H9 (cell line): Measurements from ENCODE around the gene PUS3. TPM values are rescaled to one million over a fixed set of nuclear protein-coding genes. Genes with fewer than 3 reads are reported as not detected.

Experiments used
- DNase-seq: peaks from one replicate; pipeline ENCODE4 v3.0.0-alpha.2; 2017
- H2AFZ ChIP-seq: one replicate; pipeline ENCODE4 v1.6.1; 2013; ENCODE audit warnings: mild to moderate bottlenecking, low read length, control low read depth, moderate library complexity
- H2AK5ac ChIP-seq: 2 replicates; pipeline ENCODE4 v1.6.1; 2013; ENCODE audit warnings: low read length, control low read depth, mixed read lengths; ENCODE audit not compliant: insufficient read length
- H2BK120ac ChIP-seq: one replicate; pipeline ENCODE4 v1.6.1; 2013; ENCODE audit warnings: low read depth, mild to moderate bottlenecking, low read length, control low read depth, inconsistent platforms; ENCODE audit not compliant: poor library complexity, severe bottlenecking
- H2BK12ac ChIP-seq: 2 replicates; pipeline ENCODE4 v1.6.1; 2013; ENCODE audit warnings: low read length, control low read depth, mixed read lengths, low read depth; ENCODE audit not compliant: insufficient read length
- H2BK15ac ChIP-seq: 2 replicates; pipeline ENCODE4 v1.6.1; 2013; ENCODE audit warnings: low read depth, low read length, control low read depth
- H2BK20ac ChIP-seq: one replicate; pipeline ENCODE4 v1.6.1; 2013; ENCODE audit warnings: low read depth, mild to moderate bottlenecking, low read length, control low read depth, inconsistent platforms; ENCODE audit not compliant: poor library complexity, severe bottlenecking
- H2BK5ac ChIP-seq: 2 replicates; pipeline ENCODE4 v1.6.1; 2013; ENCODE audit warnings: low read length, control low read depth, mixed read lengths; ENCODE audit not compliant: insufficient read length
- H3K14ac ChIP-seq: 2 replicates; pipeline ENCODE4 v1.6.1; 2013; ENCODE audit warnings: low read length, control low read depth; ENCODE audit not compliant: insufficient read depth
- H3K18ac ChIP-seq: 2 replicates; pipeline ENCODE4 v1.6.1; 2013; ENCODE audit warnings: low read depth, mild to moderate bottlenecking, mixed read lengths, low read length, control low read depth; ENCODE audit not compliant: insufficient read length
- H3K23ac ChIP-seq: 2 replicates; pipeline ENCODE4 v1.6.1; 2013; ENCODE audit warnings: low read length, control low read depth, mixed read lengths, low read depth; ENCODE audit not compliant: insufficient read length
- H3K23me2 ChIP-seq: 2 replicates; pipeline ENCODE4 v1.6.1; 2013; ENCODE audit warnings: low read depth, mild to moderate bottlenecking, mixed read lengths, low read length, control low read depth; ENCODE audit not compliant: insufficient read length, poor library complexity, severe bottlenecking
- H3K27ac ChIP-seq: 2 replicates; pipeline ENCODE4 v1.5.1; 2013; ENCODE audit warnings: low read length, control low read depth, mixed read lengths, low read depth; ENCODE audit not compliant: insufficient read length
- H3K27me3 ChIP-seq: 2 replicates; pipeline ENCODE4 v1.6.1; 2013; ENCODE audit warnings: low read length, control low read depth, inconsistent platforms; ENCODE audit not compliant: insufficient read depth
- H3K4ac ChIP-seq: 2 replicates; pipeline ENCODE4 v1.6.1; 2013; ENCODE audit warnings: low read depth, mild to moderate bottlenecking, control low read depth, inconsistent platforms, low read length, moderate library complexity
- H3K4me1 ChIP-seq: 2 replicates; pipeline ENCODE4 v1.6.1; 2013; ENCODE audit warnings: low read length, control low read depth, inconsistent platforms; ENCODE audit not compliant: insufficient read depth
- H3K4me2 ChIP-seq: 2 replicates; pipeline ENCODE4 v1.6.1; 2013; ENCODE audit warnings: low read length, control low read depth, mixed read lengths; ENCODE audit not compliant: insufficient read length, insufficient read depth
- H3K56ac ChIP-seq: 2 replicates; pipeline ENCODE4 v1.6.1; 2013; ENCODE audit warnings: low read depth, mild to moderate bottlenecking, mixed read lengths, low read length, control low read depth; ENCODE audit not compliant: insufficient read length
- H3K79me1 ChIP-seq: 2 replicates; pipeline ENCODE4 v1.6.1; 2013; ENCODE audit warnings: low read depth, mild to moderate bottlenecking, moderate library complexity, low read length, control low read depth, inconsistent platforms; ENCODE audit not compliant: insufficient read depth, poor library complexity, severe bottlenecking
- H3K79me2 ChIP-seq: 2 replicates; pipeline ENCODE4 v1.6.1; 2013; ENCODE audit warnings: low read length, control low read depth, inconsistent platforms; ENCODE audit not compliant: insufficient read depth
- H3K9ac ChIP-seq: 2 replicates; pipeline ENCODE4 v1.6.1; 2013; ENCODE audit warnings: low read length, control low read depth, mixed read lengths; ENCODE audit not compliant: insufficient read length; ENCODE audit errors: extremely low read depth
- H3K9me3 ChIP-seq: one replicate; pipeline ENCODE4 v1.6.1; 2013; ENCODE audit warnings: low read depth, low read length, inconsistent platforms; ENCODE audit not compliant: control insufficient read depth
- H3T11ph ChIP-seq: one replicate; pipeline ENCODE4 v1.6.1; 2013; ENCODE audit warnings: mild to moderate bottlenecking, low read length, control low read depth, inconsistent platforms
- H4K20me1 ChIP-seq: one replicate; pipeline ENCODE4 v1.6.1; 2013; ENCODE audit not compliant: control insufficient read depth, insufficient read length, insufficient read depth
- H4K5ac ChIP-seq: 2 replicates; pipeline ENCODE4 v1.6.1; 2013; ENCODE audit warnings: low read depth, mild to moderate bottlenecking, mixed read lengths, low read length, control low read depth; ENCODE audit not compliant: insufficient read length
- H4K8ac ChIP-seq: replicated peaks from 2 replicates; pipeline ENCODE4 v1.6.1; 2013; ENCODE audit warnings: low read length, control low read depth, mixed read lengths, low read depth; ENCODE audit not compliant: insufficient read length
- H4K91ac ChIP-seq: 2 replicates; pipeline ENCODE4 v1.6.1; 2013; ENCODE audit warnings: low read depth, mild to moderate bottlenecking, moderate library complexity, mixed read lengths, low read length, control low read depth; ENCODE audit not compliant: insufficient read length
- H3K27ac Mint-ChIP-seq, 3 experiments: 2 replicates in 2 of 3; 3 replicates in 1 of 3; pipeline ENCODE4 v1.8.0; 2020 to 2021; ENCODE audit warnings: mixed read lengths in 3 of 3, mild to moderate bottlenecking in 1 of 3, moderate library complexity in 1 of 3
- H3K27me3 Mint-ChIP-seq: 2 replicates; pipeline ENCODE4 v1.8.0; 2021; ENCODE audit warnings: low read depth, mild to moderate bottlenecking, moderate library complexity, mixed read lengths
- H3K36me3 Mint-ChIP-seq, 3 experiments: 2 replicates in 2 of 3; 3 replicates in 1 of 3; pipeline ENCODE4 v1.8.0; 2020 to 2021; ENCODE audit warnings: low read depth in 3 of 3, mixed read lengths in 3 of 3; ENCODE audit not compliant: insufficient read depth in 1 of 3
- H3K4me1 Mint-ChIP-seq, 2 experiments: 2 replicates each; pipeline ENCODE4 v1.8.0; 2020; ENCODE audit warnings: mixed read lengths in 2 of 2
- H3K4me3 Mint-ChIP-seq, 2 experiments: 2 replicates in 1 of 2; 3 replicates in 1 of 2; pipeline ENCODE4 v1.8.0; 2020 to 2021; ENCODE audit warnings: mild to moderate bottlenecking in 2 of 2, mixed read lengths in 2 of 2, moderate library complexity in 1 of 2
- H3K9me3 Mint-ChIP-seq, 2 experiments: 2 replicates in 1 of 2; 3 replicates in 1 of 2; pipeline ENCODE4 v1.8.0; 2020; ENCODE audit warnings: mild to moderate bottlenecking in 2 of 2, mixed read lengths in 2 of 2, moderate library complexity in 1 of 2
- CTCF ChIP-seq: fragments of 200-600 bp; sonication (generic); conservative IDR thresholded peaks from 3 replicates; pipeline ENCODE4 v1.8.0; 2021; ENCODE audit warnings: antibody characterized with exemption, mild to moderate bottlenecking
- WGBS: extraction: QIAGEN DNeasy Blood & Tissue Kit; methylation state at CpG from one replicate; pipeline ENCODE4 v1.1.7; 2013; ENCODE audit warnings: missing lambda C conversion rate, low lambda C conversion rate, mixed read lengths; ENCODE audit not compliant: insufficient read length; ENCODE audit errors: extremely low coverage; 5-methylcytosine and 5-hydroxymethylcytosine counted together
- total RNA-seq: library from RNA; stranded (reverse); gene quantifications from 2 replicates; pipeline ENCODE4 v1.2.1, GENCODE V29; 2021

PUS3 gene
- total RNA-seq, 1 experiment from 2014 or later, result 20.0 TPM

GRCh38 chr11:125930076-125930450 is 27.1 kb upstream of the PUS3 start:
- H3K4me3 Mint-ChIP-seq, result no peak overlapping the region
- H2BK15ac ChIP-seq, result no peak overlapping the region
- no peak overlapping the region for H3K56ac ChIP-seq
- H4K20me1 ChIP-seq, result no peaks in the 10 kb centered on the region
- no peak for DNase-seq
- H2BK120ac ChIP-seq, result no peak overlapping the region
- H3K4ac ChIP-seq, result no peak overlapping the region
- no peak overlapping the region for H3K4me2 ChIP-seq
- H2BK12ac ChIP-seq, result no peak overlapping the region
- H3K9me3 Mint-ChIP-seq, result no peaks in the 10 kb centered on the region; a peak in 1 of 5 replicates
- no peak overlapping the region for H3K9ac ChIP-seq
- no peaks in the 10 kb centered on the region for H3K23me2 ChIP-seq
- no peaks in the 10 kb centered on the region for H3K79me2 ChIP-seq
- H3K27ac Mint-ChIP-seq, result no peak overlapping the region
- no peak overlapping the region for H2AK5ac ChIP-seq
- H3K27me3 ChIP-seq, result no peaks in the 10 kb centered on the region
- H3K27me3 Mint-ChIP-seq, result peaks cover 10% of the 10 kb centered on the region
- H4K91ac ChIP-seq, result no peak overlapping the region
- no peaks in the 10 kb centered on the region for H3K36me3 Mint-ChIP-seq
- no peak overlapping the region for H2BK5ac ChIP-seq
- no peak overlapping the region for H2BK20ac ChIP-seq
- H3T11ph ChIP-seq, result no peak overlapping the region
- no peaks in the 10 kb centered on the region for H3K79me1 ChIP-seq
- H3K4me1 ChIP-seq, result peaks cover 6% of the 10 kb centered on the region; the same call in 1 of the 2 replicates
- H3K27ac ChIP-seq, result no peak overlapping the region
- no peaks in the 10 kb centered on the region for H3K9me3 ChIP-seq
- H3K23ac ChIP-seq, result no peak overlapping the region
- TF ChIP-seq CTCF, result no peak
- H4K5ac ChIP-seq, result no peak overlapping the region
- peaks cover 31 to 46% of the 10 kb centered on the region in 2 experiments for H3K4me1 Mint-ChIP-seq
- no peak overlapping the region for H3K14ac ChIP-seq
- no peak overlapping the region for H4K8ac ChIP-seq
- no peak overlapping the region for H2AFZ ChIP-seq
- no CpG with 5 or more reads among the region's 11 CpGs for WGBS
- H3K18ac ChIP-seq, result no peak overlapping the region
